ENCODE results near the gene SLC18A3.

SLC18A3 gene

GRCh38 chr10:49620841-49621378, 10.8 kb downstream of the SLC18A3 start:
- Histone ChIP-seq H3K79me2 (no peaks in the 10 kb centered on the region), H3K27me3 (ENCODE audit: control insufficient read depth, insufficient read depth, low read length) (no peaks in the 10 kb centered on the region), H3K9me3 (ENCODE audit: control insufficient read depth, low read length) (no peaks in the 10 kb centered on the region), H3K27ac (no peak overlapping the region), H2AFZ (no peak overlapping the region), H3K4me3 (ENCODE audit: low read depth, low read length) (no peak overlapping the region), H3K36me3 (ENCODE audit: control insufficient read depth, insufficient read depth, low read length) (no peaks in the 10 kb centered on the region), H3K4me1 (no peaks in the 10 kb centered on the region), H3K9ac (no peak overlapping the region), H3K4me2 (ENCODE audit: low read length) (no peak overlapping the region)
- no peak for TF ChIP-seq CTCF (IDR thresholded peaks at IDR 0.05)

- H3K27me3 ChIP-seq (ENCODE audit: control insufficient read depth, insufficient read depth, low read length): no peaks in the 10 kb centered on the region
Observed at GRCh38 chr10:49621561-49621960, 11.5 kb downstream of the SLC18A3 start.

GRCh38 chr10:49622426-49623425, 12.6 kb downstream of the SLC18A3 start:
- H3K4me1 ChIP-seq: no peaks in the 10 kb centered on the region
- no peak overlapping the region for H3K9ac ChIP-seq
- TF ChIP-seq CTCF (IDR thresholded peaks at IDR 0.05): no peak
- H3K79me2 ChIP-seq: no peaks in the 10 kb centered on the region
- H2AFZ ChIP-seq: no peak overlapping the region
- H3K9me3 ChIP-seq (ENCODE audit: control insufficient read depth, low read length): no peaks in the 10 kb centered on the region
- no peak overlapping the region for H3K27ac ChIP-seq
- no peak overlapping the region for H3K4me3 ChIP-seq (ENCODE audit: low read depth, low read length)
- no peak overlapping the region for H3K4me2 ChIP-seq (ENCODE audit: low read length)
- no peaks in the 10 kb centered on the region for H3K36me3 ChIP-seq (ENCODE audit: control insufficient read depth, insufficient read depth, low read length)
- no peaks in the 10 kb centered on the region for H3K27me3 ChIP-seq (ENCODE audit: control insufficient read depth, insufficient read depth, low read length)

More at GRCh38 chr10:49621561-49621960, 11.5 kb downstream of the SLC18A3 start:
- Histone ChIP-seq H3K9ac (no peak overlapping the region), H3K4me1 (no peaks in the 10 kb centered on the region), H3K9me3 (ENCODE audit: control insufficient read depth, low read length) (no peaks in the 10 kb centered on the region), H2AFZ (no peak overlapping the region), H3K27ac (no peak overlapping the region), H3K4me3 (ENCODE audit: low read depth, low read length) (no peak overlapping the region), H3K79me2 (no peaks in the 10 kb centered on the region), H3K36me3 (ENCODE audit: control insufficient read depth, insufficient read depth, low read length) (no peaks in the 10 kb centered on the region), H3K4me2 (ENCODE audit: low read length) (no peak overlapping the region)
- no peak for TF ChIP-seq CTCF (IDR thresholded peaks at IDR 0.05)

- no peaks in the 10 kb centered on the region for H3K4me1 ChIP-seq
- no peak overlapping the region for H2AFZ ChIP-seq
- no peak overlapping the region for H3K27ac ChIP-seq
- no peaks in the 10 kb centered on the region for H3K9me3 ChIP-seq (ENCODE audit: control insufficient read depth, low read length)
- H3K79me2 ChIP-seq: no peaks in the 10 kb centered on the region
- no peak for TF ChIP-seq CTCF (IDR thresholded peaks at IDR 0.05)
- no peak overlapping the region for H3K4me2 ChIP-seq (ENCODE audit: low read length)
- no peaks in the 10 kb centered on the region for H3K27me3 ChIP-seq (ENCODE audit: control insufficient read depth, insufficient read depth, low read length)
- no peaks in the 10 kb centered on the region for H3K36me3 ChIP-seq (ENCODE audit: control insufficient read depth, insufficient read depth, low read length)
- H3K4me3 ChIP-seq (ENCODE audit: low read depth, low read length): no peak overlapping the region
- no peak overlapping the region for H3K9ac ChIP-seq
Observed at GRCh38 chr10:49624629-49625028, 14.5 kb downstream of the SLC18A3 start.
